Cardiac muscle cell (in vitro differentiated cells and primary cell): Measurements from ENCODE around the gene EML4. TPM values are rescaled to one million over a fixed set of nuclear protein-coding genes. Genes with fewer than 3 reads are reported as not detected.

Experiments used
- DNase-seq, 2 donors: peaks; one replicate each; pipeline versions ENCODE4 v3.0.0 to v3.0.0-alpha.2; 2010 to 2017; ENCODE audit warnings: low read depth in 1 of 2, low spot score in 1 of 2
- H3K27ac ChIP-seq: fragments of 200-600 bp; sonication (generic); 2 replicates; pipeline ENCODE4 v1.5.1; 2016
- H3K27me3 ChIP-seq: fragments of 200-600 bp; sonication (generic); 2 replicates; pipeline ENCODE4 v1.6.0; 2016; ENCODE audit warnings: control low read depth
- H3K36me3 ChIP-seq: fragments of 200-600 bp; sonication (generic); 2 replicates; pipeline ENCODE4 v1.5.1; 2016; ENCODE audit warnings: control low read depth
- H3K4me1 ChIP-seq: fragments of 200-600 bp; sonication (generic); 2 replicates; pipeline ENCODE4 v1.8.1; 2017; ENCODE audit warnings: low read depth, mild to moderate bottlenecking, mixed run types
- H3K4me3 ChIP-seq: fragments of 200-600 bp; sonication (generic); 2 replicates; pipeline ENCODE4 v1.5.1; 2016; ENCODE audit warnings: mild to moderate bottlenecking
- H3K9me3 ChIP-seq: fragments of 200-600 bp; sonication (generic); 2 replicates; pipeline ENCODE4 v1.5.1; 2017; ENCODE audit warnings: low read depth, mild to moderate bottlenecking, control low read depth
- CTCF ChIP-seq: IDR thresholded peaks from 2 replicates; pipeline ENCODE4 v1.5.1; 2012; ENCODE audit warnings: low read depth, mild to moderate bottlenecking, low read length
- polyA plus RNA-seq: library from polyadenylated mRNA; unstranded; fragments of >200 nt; fragmentation: Nextera tagmentation; extraction: Ambion mirVana; gene quantifications from 2 replicates; pipeline ENCODE4 v1.2.1, GENCODE V29; 2016
- total RNA-seq: library from RNA; depleted of rRNA; stranded (reverse); fragments of >200 nt; gene quantifications from 2 replicates; pipeline ENCODE4 v1.2.3, GENCODE V29; 2016

The EML4 gene
- total and polyA plus RNA-seq, 2 experiments from 2014 or later = 46.6 to 56.2 TPM

GRCh38 chr2:42309366-42309765 is 140.2 kb downstream of the EML4 start:
- no peak for DNase-seq
- Histone ChIP-seq H3K27me3 (no peaks in the 10 kb centered on the region), H3K36me3 (peaks cover 17% of the 10 kb centered on the region), H3K27ac (no peak overlapping the region), H3K4me1 (no peaks in the 10 kb centered on the region), H3K9me3 (no peaks in the 10 kb centered on the region), H3K4me3 (no peak overlapping the region)
- TF ChIP-seq CTCF = no peak

- Histone ChIP-seq H3K27ac (no peak overlapping the region), H3K9me3 (no peaks in the 10 kb centered on the region), H3K4me3 (no peak overlapping the region), H3K4me1 (no peaks in the 10 kb centered on the region), H3K27me3 (no peaks in the 10 kb centered on the region), H3K36me3 (peaks cover 16% of the 10 kb centered on the region)
- no peak for DNase-seq
- no peak for TF ChIP-seq CTCF
Measured at GRCh38 chr2:42310007-42310515, 140.9 kb downstream of the EML4 start.

GRCh38 chr2:42312106-42312505 is 143.0 kb downstream of the EML4 start:
- Histone ChIP-seq H3K4me3 (no peak overlapping the region), H3K9me3 (no peaks in the 10 kb centered on the region), H3K27ac (no peak overlapping the region), H3K27me3 (no peaks in the 10 kb centered on the region), H3K4me1 (no peaks in the 10 kb centered on the region), H3K36me3 (peaks cover 23% of the 10 kb centered on the region)
- DNase-seq = no peak
- TF ChIP-seq CTCF = no peak

GRCh38 chr2:42314892-42315468 is 145.8 kb downstream of the EML4 start:
- peak in 1 of 2 donors; percentile 91 for DNase-seq
- no peak for TF ChIP-seq CTCF
- no peaks in the 10 kb centered on the region for H3K4me1 ChIP-seq
- H3K4me3 ChIP-seq = no peak overlapping the region
- H3K27ac ChIP-seq = no peak overlapping the region
- no peaks in the 10 kb centered on the region for H3K27me3 ChIP-seq
- no peaks in the 10 kb centered on the region for H3K9me3 ChIP-seq
- peaks cover 26% of the 10 kb centered on the region for H3K36me3 ChIP-seq

GRCh38 chr2:42315844-42316470 is 146.8 kb downstream of the EML4 start:
- H3K36me3 ChIP-seq = peaks cover 32% of the 10 kb centered on the region
- DNase-seq = no peak
- no peak overlapping the region for H3K27ac ChIP-seq

More at GRCh38 chr2:42315844-42316470, 146.8 kb downstream of the EML4 start:
- Histone ChIP-seq H3K9me3 (no peaks in the 10 kb centered on the region), H3K4me3 (no peak overlapping the region), H3K4me1 (no peaks in the 10 kb centered on the region), H3K27me3 (no peaks in the 10 kb centered on the region)
- no peak for TF ChIP-seq CTCF
